Transverse colon (tissue), 4 donors: Measurements from ENCODE around the gene CCN5.

Experiments
- CTCF ChIP-seq, 5 experiments: fragments of 200-600 bp in 3 of 5; fragments of 450-650 bp in 2 of 5; sonication (generic) in 3 of 5; IDR thresholded peaks; 1 replicate in 2 of 5; 2 replicates in 3 of 5; pipeline ENCODE4 v1.5.1; 2016 to 2017; ENCODE audit warnings: antibody characterized with exemption in 5 of 5, inconsistent platforms in 3 of 5, mild to moderate bottlenecking in 2 of 5, moderate library complexity in 1 of 5
- EP300 ChIP-seq: sonication (generic); formaldehyde crosslinking; IDR thresholded peaks from one replicate; pipeline ENCODE4 v1.6.1; 2017; ENCODE audit warnings: antibody characterized with exemption, low read depth
- POLR2A ChIP-seq: fragments of 450-650 bp; IDR thresholded peaks from one replicate; pipeline ENCODE4 v1.6.1; 2016; ENCODE audit warnings: antibody characterized with exemption, mild to moderate bottlenecking, moderate library complexity
- POLR2AphosphoS5 ChIP-seq, 3 donors: sonication (generic); formaldehyde crosslinking; IDR thresholded peaks; one replicate each; pipeline ENCODE4 v1.6.1; 2016; ENCODE audit warnings: antibody characterized with exemption in 3 of 3

- TF ChIP-seq CTCF (IDR thresholded peaks at IDR 0.05) (no peak), POLR2A (no peak), EP300 (no peak), POLR2AphosphoS5 (IDR thresholded peaks at IDR 0.05) (no peak)
Observed at GRCh38 chr20:44698351-44698750, 16.8 kb upstream of the CCN5 start.
